A549 (cell line): ENCODE measurements around the gene PACS2.

ENCODE experiments used
- CTCF ChIP-seq: fragments of >200 bp; sonication (Bioruptor Twin); formaldehyde crosslinking; IDR thresholded peaks from 3 replicates; pipeline ENCODE4 v1.5.1; 2016
- EP300 ChIP-seq, 2 experiments: fragments of >200 bp; sonication (Bioruptor Twin); formaldehyde crosslinking; IDR thresholded peaks; 2 replicates in 1 of 2; 3 replicates in 1 of 2; pipeline ENCODE4 v1.6.1; 2016 to 2017
- MAZ ChIP-seq: fragments of 150-350 bp; IDR thresholded peaks from 2 replicates; pipeline ENCODE4 v1.6.1; 2014; ENCODE audit warnings: antibody characterized with exemption, low read depth, low read length, borderline replicate concordance
- POLR2A ChIP-seq: IDR thresholded peaks from 2 replicates; pipeline ENCODE4 v1.6.1; 2012; ENCODE audit warnings: mild to moderate bottlenecking, low read length
- RAD21 ChIP-seq, 2 experiments: fragments of >200 bp in 1 of 2; sonication (Bioruptor Twin) in 1 of 2; formaldehyde crosslinking in 1 of 2; IDR thresholded peaks in 1 of 2; conservative IDR thresholded peaks in 1 of 2; 2 replicates in 1 of 2; 3 replicates in 1 of 2; pipeline ENCODE4 v1.6.1; 2012 to 2018; ENCODE audit warnings: inconsistent platforms in 1 of 2
- RFX5 ChIP-seq: fragments of 450-650 bp; IDR thresholded peaks from 2 replicates; pipeline ENCODE4 v1.7.1; 2014; ENCODE audit warnings: antibody characterized with exemption, mild to moderate bottlenecking, moderate library complexity

GRCh38 chr14:105384605-105385321 is 70.2 kb downstream of the PACS2 start:
- no peak for TF ChIP-seq CTCF
- no peak for TF ChIP-seq RAD21 (conservative IDR thresholded peaks at IDR 0.05 in 1 of 2, IDR thresholded peaks at IDR 0.05 in 1 of 2)
- TF ChIP-seq RFX5: no peak
- TF ChIP-seq POLR2A: no peak
- TF ChIP-seq MAZ: no peak
- no peak for TF ChIP-seq EP300 (IDR thresholded peaks at IDR 0.05)
